Activated CD8-positive, alpha-beta memory T cell treated with anti-CD3 and anti-CD28 coated beads, Interleukin-2, amount 50 U/mL, for 1 hour (primary cell): Measurements from ENCODE around the gene PRSS50.

Experiments used
- DNase-seq: peaks from one replicate; pipeline ENCODE4 v3.0.0-alpha.2; 2020; ENCODE audit errors: extremely low read depth

Gene PRSS50

GRCh38 chr3:46725621-46726314, 8.1 kb upstream of the PRSS50 start:
- no peak for DNase-seq

- DNase-seq = no peak
Observed at GRCh38 chr3:46724424-46724823, 6.8 kb upstream of the PRSS50 start.

GRCh38 chr3:46722443-46722842, 4.8 kb upstream of the PRSS50 start:
- DNase-seq = no peak

DNA sequence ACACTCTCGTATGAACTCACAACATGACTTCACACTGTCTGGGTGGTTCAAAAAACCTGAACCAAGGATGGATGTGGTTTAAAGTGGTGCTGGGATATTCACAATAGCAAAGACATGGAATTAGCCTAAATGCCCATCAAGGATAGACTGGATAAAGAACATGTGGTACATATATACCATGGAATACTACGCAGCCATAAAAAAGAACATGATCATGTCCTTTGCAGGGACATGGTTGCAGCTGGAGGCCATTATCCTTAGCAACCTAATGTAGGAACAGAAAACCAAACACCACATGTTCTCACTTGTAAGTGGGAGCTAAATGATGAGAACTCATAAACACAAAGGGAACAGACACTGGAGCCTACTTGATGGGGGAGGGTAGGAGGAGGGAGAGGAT, 3.3 kb upstream of the PRSS50 start:
- DNase-seq = no peak

DNA sequence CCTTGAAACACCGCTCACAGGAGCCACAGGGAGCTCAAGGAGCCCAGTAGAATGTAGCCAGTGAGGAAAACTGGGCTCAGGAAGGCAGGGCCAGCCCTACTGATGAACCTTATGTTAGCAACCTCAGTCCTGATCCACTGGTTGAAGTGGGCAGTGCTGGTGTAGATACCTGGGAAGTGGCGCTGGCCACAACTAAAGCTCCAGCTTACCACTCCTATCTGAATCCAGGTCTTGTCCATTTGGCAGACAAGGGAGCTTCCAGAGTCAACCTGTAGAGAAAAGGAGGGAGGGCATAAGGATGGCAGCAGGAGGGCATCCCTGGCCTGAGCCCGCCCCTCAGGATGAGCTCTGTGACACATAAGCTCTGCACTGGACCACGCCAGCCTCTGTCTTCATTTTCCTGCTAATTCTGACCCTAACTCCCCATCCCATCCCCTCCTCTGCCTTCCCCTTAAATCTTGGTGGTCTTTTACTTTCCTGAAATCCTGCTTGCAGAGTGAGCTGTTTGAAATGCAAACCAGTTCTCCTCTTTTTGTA, 2.1 kb upstream of the PRSS50 start:
- DNase-seq = no peak

DNA sequence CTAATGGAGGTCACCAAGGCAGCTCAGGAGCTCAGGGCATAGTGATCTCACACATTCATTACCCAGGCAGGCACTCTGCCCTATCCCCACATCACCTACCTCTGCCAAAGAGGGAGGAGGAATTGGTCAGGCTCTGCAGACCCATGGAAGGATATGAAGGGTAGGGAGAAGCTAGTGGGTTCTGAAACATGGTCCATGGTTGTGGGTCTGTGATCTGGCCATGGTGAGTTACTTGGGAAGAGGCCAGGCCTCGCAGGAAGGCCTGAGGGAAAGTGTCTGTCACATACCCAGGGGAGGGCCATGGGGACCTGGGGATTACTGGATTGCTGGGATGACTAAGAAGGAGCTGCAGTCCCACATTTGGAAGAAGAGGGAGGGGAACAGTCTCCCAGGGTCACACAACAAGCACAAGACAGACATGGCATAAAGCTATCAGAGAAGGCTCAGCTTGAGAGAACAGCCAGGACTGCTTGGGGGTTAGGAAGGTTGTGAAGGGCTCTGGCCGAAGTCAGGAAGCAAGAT, 1.4 kb upstream of the PRSS50 start:
- no peak for DNase-seq

GRCh38 chr3:46716461-46717441, 918 bp downstream of the PRSS50 start:
- no peak for DNase-seq

GRCh38 chr3:46715507-46716175, 2.0 kb downstream of the PRSS50 start:
- no peak for DNase-seq

GRCh38 chr3:46714728-46715506, 2.8 kb downstream of the PRSS50 start:
- no peak for DNase-seq

GRCh38 chr3:46713898-46714552, 3.6 kb downstream of the PRSS50 start:
- DNase-seq = no peak

DNA sequence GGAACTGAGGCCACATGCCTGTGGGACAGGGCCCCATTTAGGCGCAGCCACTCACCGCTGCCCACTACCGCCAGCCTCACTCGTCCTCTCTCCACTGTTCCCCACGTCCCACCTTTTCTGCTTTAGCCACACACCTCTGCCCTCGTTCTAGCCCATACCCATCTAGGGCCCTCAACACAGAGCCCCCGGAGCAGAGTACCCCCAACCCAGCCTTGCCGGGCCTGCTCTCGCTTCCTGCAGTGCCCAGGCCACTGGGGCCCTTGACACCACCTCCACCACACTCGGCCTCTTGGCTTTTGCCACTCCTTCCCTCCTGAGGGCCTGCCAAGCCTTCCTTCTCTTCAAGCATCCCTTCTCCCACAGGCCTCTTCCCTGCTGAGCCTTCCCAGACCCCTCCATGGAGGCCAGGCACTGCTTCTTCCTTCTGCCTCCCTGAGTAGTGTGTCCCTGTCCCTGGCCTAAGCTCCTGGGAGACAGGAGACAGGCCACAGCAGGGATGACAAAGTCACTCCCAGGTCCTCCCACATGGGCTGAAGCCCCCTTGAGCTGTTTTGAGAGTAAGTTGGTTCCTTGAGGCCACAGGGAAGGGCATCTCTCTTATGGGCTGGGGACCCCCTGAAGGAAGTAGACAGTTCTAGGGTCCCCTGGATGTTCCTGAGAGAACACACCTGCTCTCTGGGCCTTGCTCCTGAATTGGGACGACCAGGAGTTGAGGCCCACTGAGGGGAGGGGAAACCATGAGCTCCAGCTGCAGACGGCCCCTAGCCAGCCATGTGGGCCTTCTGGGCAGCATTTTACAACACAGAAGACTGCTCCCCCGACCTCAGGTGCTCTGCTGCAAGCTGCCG, 4.4 kb downstream of the PRSS50 start:
- DNase-seq = no peak

- no peak for DNase-seq
Observed at GRCh38 chr3:46712191-46713049, 5.2 kb downstream of the PRSS50 start.

- DNase-seq = no peak
Observed at GRCh38 chr3:46711760-46712159, 5.9 kb downstream of the PRSS50 start.

DNA sequence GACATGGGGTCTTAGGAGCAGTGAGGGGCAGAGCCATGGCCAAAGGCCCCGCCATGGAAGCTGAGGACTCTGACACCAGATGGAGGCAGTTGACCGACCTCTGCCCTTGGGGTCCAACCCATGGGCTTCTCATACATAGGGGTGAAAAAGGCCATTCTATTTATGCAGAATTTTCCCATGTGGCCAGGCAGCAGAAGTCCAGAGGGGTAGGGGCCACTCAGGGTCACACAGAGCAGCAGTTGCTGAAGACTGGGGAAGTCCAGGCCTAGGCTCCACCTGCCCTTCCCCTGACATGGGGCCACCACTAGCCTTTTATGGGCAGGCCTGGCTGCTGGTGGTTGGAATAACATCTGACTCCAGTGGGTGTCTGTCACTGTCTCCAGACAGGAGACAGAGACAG, 6.4 kb downstream of the PRSS50 start:
- DNase-seq = no peak

- DNase-seq = no peak
Observed at GRCh38 chr3:46710671-46711295, 6.9 kb downstream of the PRSS50 start.

DNA sequence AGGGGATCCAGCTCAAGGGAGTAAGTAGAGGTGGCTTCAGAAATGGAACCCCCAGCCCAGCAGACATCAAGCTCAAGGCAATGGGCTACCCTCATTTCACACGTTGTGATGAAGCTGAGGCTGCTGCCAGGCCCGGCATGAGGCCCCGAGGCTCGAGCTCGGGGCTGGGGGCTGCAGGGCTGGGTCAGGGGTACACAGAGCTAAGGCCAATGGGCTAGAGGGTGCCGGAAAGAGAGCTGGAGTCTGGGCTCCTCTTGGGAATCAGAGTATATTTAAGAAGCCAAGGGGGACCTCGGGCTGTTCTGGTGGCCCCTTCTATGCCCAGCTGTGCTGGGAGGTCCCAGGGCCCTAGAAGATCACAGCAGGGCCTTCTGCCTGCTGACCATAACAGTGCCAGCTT, 7.4 kb downstream of the PRSS50 start:
- no peak for DNase-seq

GRCh38 chr3:46709721-46710120, 7.9 kb downstream of the PRSS50 start:
- DNase-seq = no peak

DNA sequence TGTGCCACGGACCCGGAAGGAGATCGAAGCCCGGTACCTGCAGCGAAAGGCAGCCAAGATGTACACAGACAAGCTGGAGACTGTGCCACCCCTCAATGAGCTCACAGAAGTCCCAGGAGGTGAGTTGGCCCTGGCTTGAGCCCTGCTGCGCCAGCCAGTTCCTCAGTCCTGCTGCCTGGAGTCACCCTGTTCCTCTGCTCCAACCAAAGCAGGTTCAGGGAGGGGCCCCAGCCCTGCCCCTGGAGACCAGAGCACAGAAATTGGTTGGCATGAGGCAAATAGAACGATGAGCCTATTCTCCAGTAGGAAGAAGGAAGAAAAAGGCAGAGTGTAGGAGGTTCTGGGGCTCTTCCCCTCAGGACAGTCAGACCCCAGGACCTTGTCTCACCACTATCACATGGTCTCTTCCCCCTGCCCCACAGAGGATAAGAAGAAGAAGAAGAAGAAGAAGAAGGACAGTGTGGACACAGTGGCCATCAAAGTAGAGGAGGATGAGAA, 8.5 kb downstream of the PRSS50 start:
- DNase-seq = no peak
